T follicular helper cell (primary cell): ENCODE data around the gene RANBP10.

Source experiments
- DNase-seq: peaks from one replicate; pipeline ENCODE4 v3.0.0-alpha.2; 2020; ENCODE audit warnings: low read depth

RANBP10 gene

GRCh38 chr16:67675999-67676398 lies 130.4 kb downstream of the RANBP10 start:
- DNase-seq = no peak

- DNase-seq = no peak
Observed at GRCh38 chr16:67675579-67675935, 130.8 kb downstream of the RANBP10 start.

GRCh38 chr16:67674851-67675578 lies 131.3 kb downstream of the RANBP10 start:
- no peak for DNase-seq

- DNase-seq = no peak
Observed at GRCh38 chr16:67673712-67674580, 132.4 kb downstream of the RANBP10 start.
